CD4-positive, alpha-beta T cell treated with Interleukin-10 for 1 hour (primary cell): ENCODE results near the gene SLC19A1.

Source experiments
- DNase-seq: peaks from one replicate; pipeline ENCODE4 v3.0.0-alpha.2; 2020

Gene SLC19A1

DNA sequence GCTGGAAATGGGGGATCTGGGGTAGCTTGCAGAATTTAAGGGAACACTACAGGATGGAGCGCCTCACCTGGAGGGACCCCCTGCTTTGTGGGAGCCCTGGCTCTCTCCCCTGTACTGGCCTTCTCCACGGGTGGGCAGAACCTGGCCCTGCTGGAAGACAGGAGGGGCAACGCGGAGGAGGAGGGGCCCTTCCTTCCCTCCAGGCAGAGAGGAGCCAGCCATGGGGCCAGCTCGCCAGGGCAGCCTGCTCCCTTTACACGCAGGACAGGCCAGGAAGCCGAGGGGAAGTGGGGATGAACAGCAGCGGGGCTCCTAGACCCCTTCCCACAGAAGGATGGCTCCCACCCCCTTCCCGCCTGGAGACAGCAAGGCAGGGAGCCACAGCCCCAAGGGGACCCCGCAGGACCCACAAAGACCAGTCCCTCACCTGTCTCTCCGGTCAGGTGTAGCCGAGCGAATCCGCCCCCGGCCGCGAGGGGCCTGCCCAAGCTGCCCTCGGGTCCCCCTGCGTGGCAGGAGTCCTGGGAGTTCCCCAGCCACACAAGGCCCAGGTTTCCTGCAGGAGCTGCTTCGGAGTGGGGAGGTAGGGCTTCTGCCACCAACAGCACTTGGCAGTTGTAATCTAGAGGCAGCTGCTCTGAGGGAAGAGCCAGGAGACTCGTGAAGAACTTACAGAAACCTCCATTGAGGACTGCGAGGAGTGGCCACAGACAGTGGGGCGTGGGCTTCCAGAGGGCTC, 1.6 kb upstream of the SLC19A1 start:
- no peak for DNase-seq

DNA sequence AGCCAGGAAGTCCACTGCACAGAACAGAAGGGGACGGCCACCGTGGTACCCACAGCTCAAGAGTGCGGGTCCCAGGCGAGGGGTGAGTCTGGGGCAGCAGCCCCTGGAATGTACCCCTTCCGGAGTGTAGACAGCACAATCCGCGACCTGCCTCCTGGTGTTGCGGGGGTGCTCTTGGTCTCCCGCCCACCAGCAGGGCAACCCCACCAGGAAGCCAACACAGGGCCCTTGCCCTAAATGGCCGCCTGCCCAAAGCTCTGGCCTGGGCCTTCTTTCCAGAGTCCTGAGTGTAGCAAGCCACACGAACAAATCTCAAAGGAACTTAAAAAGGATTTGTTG, 1.1 kb upstream of the SLC19A1 start:
- no peak for DNase-seq

DNA sequence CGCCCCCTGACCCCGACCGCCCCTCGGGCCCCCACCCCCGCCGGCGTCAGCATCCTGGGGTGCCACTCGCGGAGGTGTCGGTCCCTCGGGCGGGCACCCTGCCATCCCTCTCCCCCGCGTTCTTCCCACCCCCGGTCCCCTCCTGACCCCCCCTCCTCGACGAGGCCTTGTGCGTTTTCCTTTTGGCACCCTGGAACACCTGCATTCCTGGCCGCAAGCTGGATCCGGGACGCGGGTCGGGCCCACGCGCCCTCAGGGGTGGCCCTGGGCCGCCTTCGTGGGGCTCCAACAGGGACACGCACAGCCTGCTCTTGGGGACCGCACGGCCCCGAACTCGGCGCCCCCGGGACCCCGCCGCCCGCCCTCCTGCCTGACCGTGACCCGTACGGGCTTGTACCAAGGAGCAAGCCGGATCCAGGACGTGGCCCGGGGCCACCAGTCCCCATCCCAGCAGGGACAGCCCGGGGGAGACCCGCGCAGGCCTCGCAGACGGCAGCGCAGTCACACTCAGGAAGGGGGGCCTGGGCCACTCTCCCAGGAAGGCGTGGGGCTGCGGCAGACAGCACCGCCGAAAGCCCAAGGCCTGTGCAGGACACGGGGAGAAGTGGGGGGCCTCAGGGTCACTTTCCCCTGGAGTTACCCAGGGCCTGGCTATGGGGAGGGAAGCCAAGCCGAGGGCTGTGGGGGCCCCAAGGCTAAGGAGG, 579 bp upstream of the SLC19A1 start:
- DNase-seq: no peak

DNA sequence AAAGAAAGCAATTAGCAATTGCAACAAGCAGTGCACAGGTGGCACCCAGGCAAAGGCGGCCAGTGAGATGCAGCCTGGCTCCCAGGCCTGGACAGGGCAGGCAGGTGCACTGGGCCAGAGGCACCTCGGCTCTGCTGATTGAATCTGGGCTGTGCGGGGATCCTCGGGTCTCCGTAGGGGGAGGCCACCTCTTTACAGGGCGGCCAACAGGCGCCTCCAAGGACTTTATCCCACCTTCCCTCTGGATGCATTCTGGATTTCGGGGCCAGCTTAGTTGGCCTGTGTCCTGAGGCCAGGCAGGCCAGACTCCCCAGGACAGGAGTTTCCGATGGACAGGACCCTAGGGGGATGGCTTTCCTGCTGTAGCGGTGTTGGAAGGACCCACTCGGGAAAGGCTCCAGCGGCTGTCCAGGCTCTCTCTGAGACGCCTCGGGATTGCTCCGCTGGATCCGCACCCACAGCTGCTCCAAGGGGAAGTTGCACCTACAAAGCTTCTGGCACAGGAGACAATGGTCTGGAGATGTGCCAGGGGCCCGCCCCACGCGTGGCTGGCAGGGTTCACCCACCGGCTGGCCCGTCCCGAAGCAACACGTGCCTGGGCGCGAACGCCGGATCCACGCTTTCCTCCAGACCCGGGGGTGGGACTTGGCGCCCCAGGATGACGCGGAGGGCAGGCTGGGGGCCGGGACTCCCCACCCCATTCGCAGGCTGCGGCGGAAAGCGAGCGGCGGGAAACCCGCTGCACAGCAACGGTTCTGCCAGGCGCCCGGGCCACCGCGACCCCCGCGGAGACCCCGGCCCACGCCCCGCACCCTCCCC, 810 bp downstream of the SLC19A1 start:
- peak; percentile 79 for DNase-seq

GRCh38 chr21:45540601-45540970, 1.7 kb downstream of the SLC19A1 start:
- DNase-seq: no peak

GRCh38 chr21:45539796-45540600, 2.2 kb downstream of the SLC19A1 start:
- no peak for DNase-seq

DNA sequence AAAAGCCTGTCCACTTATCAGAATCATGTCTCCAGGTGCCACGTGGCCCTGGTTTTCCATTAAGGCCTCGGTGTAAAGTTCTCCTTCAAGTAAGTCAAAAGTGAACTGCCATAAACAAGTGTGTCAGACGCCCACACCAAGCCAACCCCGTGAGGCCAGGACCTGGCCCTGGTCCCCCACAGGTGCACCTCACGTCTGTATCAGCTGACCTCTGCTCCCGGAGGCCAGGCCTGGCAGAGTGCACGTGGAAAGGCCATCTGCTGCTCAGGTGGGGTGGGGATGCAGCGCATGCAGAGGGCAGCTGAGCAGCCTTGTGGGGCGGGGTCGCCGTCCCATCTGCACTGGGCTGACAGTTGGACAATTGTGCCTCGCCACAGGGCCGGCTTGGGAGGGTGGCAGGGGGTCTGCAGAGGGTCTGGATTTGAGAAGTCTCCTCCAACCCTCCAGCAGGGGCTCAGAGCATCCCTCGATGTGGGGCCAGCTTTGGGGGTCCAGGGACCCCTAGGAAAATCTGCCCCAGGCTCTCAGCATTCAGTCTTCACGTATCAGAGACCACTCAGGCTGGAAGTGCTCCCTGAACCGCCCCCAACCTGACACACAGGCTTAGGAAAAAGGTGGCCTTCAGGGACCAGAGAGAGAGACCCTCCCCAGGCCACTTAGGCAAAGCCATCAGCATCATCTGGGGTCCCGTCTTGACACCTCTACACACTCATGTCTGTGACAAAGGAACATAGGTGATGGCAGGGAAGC, 3.0 kb downstream of the SLC19A1 start:
- no peak for DNase-seq

GRCh38 chr21:45538381-45539045, 3.7 kb downstream of the SLC19A1 start:
- DNase-seq: no peak

DNA sequence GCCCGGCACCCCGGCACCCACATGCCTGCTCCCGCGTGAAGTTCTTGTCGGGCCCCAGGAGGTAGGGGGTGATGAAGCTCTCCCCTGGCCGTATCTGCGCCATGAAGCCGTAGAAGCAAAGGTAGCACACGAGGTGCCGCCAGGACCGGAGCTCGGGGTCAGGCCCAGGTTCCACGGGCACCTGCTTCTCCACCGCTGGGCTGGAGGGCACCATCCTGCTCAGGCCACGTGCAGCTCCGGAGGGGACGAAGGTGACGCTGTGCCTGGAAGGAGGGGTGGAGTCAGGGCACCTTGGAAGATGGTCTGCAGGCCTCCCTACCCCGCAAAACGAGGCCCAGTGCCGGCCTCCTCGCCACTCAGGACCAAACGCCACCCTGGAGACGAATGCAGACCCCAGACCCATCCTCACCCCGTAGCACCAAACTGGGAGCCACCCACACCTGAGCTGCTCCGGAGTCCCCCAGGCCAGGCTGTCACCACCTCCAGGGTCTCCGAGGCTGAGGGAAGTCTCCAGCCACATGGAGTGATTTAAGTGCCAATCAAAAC, 4.4 kb downstream of the SLC19A1 start:
- no peak for DNase-seq

DNA sequence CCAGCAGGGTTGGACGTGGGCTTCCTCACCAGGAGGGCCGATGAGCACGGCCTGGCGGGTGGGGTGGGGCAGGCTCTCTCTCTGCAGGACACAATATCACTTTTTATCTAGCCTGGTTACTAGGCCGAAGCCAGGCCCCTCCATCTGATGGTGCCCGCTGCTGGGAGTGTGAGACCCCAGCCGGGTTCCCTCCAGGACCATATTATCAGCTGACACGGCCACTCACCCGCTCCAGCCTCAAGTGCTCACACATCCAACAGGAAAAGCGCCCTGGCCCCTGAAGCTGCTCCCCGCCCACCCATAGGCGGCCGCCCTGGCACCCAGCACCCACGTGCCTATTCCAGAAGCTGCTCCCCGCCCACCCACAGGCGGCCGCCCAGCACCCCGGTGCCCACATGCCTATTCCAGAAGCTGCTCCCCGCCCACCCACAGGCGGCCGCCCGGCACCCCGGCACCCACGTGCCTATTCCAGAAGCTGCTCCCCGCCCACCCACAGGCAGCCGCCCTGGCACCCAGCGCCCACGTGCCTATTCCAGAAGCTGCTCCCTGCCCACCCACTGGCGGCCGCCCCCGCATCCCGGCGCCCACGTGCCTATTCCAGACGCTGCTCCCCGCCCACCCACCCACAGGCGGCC, 5.0 kb downstream of the SLC19A1 start:
- no peak for DNase-seq

GRCh38 chr21:45536301-45537081, 5.7 kb downstream of the SLC19A1 start:
- DNase-seq: no peak

DNA sequence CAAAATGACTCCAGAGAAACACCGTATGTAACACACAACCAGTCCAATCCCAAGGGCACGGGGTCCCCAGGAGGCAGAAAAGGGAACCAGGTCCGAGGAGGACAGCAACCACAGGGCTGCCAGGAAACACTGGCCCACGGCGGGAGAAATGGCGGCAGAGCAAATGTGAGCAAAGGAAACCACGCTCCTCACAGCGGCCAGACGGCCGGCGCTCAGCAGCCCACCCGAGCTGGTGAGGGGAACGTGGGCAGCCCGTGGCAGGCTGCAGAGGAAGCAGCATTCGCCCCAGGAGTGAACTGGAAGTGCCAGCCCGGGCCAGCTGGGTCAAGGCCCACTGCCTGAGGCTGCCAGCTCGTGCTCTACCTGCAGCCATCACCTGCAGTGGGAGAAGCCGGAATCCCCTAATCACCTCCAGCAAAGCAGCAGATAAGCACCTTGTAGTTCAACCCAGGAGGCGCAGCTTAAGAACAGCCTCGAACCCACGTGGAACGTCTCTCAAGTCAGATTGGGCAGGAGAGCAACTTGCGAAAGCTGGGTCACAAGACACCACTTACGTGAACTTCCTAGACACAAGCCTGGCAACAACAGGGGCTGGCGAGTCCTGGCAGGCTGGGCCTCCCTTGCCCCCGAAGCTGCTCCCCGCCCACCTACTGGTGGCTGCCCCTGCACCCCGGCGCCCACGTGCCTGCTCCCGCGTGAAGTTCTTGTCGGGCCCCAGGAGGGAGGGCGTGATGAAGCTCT, 6.7 kb downstream of the SLC19A1 start:
- DNase-seq: no peak

DNA sequence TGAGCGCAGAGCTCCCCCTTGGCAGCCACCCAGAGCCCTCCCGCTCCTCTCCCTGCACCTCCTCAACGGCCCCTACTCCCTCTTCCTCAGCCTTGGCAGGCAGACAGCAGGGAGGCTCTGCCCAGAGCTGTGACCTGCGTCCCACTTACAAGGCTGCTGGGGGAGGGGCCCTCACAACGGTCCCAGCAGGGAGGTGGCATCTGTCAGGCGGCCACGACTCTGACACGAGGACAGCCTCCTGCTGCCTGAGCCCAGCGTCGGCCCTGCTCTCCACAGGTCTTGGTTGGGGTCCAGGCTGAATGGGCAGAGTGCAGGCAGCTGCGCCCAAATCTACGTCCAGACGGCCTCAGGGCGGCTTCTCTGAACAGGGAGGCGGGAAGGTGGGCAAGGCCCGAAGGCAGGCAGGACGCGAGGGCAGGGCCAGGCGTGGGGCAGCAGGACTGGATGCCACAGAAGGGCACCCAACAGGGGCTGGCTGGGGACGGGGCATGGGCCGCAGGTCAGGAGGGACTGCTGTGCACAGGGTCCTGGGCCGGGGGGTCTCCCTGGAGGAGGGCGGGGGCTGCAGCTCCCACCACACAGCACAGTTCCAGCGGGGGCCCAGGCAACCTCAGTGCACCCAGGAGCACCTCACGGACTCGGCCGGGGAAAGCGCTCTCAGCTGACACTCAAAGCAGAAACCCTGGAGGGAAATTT, 7.5 kb downstream of the SLC19A1 start:
- no peak for DNase-seq

- DNase-seq: no peak
Observed at GRCh38 chr21:45533846-45534635, 8.2 kb downstream of the SLC19A1 start.

DNA sequence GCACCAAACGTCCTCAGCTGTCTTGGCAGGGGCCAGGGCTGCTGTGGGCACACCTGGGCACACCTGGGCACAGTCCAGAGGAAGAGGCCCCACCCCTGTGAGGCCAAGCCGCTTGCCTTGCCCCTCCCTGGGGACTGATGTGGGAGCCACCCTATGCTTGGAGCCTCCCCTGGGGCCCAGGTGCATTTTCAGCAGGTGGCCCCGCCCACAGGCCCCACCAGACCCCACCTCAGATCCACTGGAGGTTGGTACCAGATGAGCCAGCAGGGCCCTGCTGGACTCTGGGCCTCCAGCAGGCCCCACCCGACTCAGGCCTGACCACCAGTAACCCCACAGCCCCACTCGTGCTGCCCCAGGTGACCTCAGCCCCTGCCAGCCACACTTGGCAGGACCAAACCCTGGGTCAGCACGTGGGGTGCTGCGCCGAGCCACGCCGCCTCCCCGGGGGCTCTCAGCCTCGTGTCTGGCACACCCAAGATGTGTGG, 8.8 kb downstream of the SLC19A1 start:
- DNase-seq: no peak

GRCh38 chr21:45532826-45533360, 9.3 kb downstream of the SLC19A1 start:
- DNase-seq: no peak
